ENCODE measurements around the gene MRPL20. TPM values are rescaled to one million over a fixed set of nuclear protein-coding genes. Genes with fewer than 3 reads are reported as not detected.
"Not testable (repeated sequence)": the region's sequence is repeated elsewhere in the genome, so short reads cannot be mapped to it uniquely, and the experiment has no call there.

MRPL20 gene
- polyA plus RNA-seq, 1 donor from 2014 or later = 204 TPM

GRCh38 chr1:1370771-1371300, 36.3 kb downstream of the MRPL20 start:
- Histone ChIP-seq H3K27me3 (ENCODE audit: insufficient read depth, low read depth, low read length) (no peaks in the 10 kb centered on the region), H3K9me2 (ENCODE audit: insufficient read depth, low read length) (no peaks in the 10 kb centered on the region), H3K9me3 (ENCODE audit: low read length) (no peaks in the 10 kb centered on the region), H3K4me2 (ENCODE audit: low read length) (no peak overlapping the region), H3K4me3 (ENCODE audit: low read length) (no peak overlapping the region), H2AFZ (ENCODE audit: low read depth, low read length) (no peak overlapping the region), H3F3A (ENCODE audit: insufficient read depth, low read length, poor library complexity, severe bottlenecking) (no peaks in the 10 kb centered on the region), H3K9ac (ENCODE audit: low read length) (no peak overlapping the region), H3K36me3 (ENCODE audit: insufficient read depth, low read length) (no peaks in the 10 kb centered on the region), H4K20me1 (ENCODE audit: insufficient read depth) (no peaks in the 10 kb centered on the region), H3K79me2 (replicated peaks; ENCODE audit: insufficient read depth, low read length) (no peaks in the 10 kb centered on the region), H3K27ac (ENCODE audit: low read length) (no peak overlapping the region)
- TF ChIP-seq SMC3 (conservative IDR thresholded peaks at IDR 0.05; ENCODE audit: poor library complexity) (no peak), MXI1 (conservative IDR thresholded peaks at IDR 0.05; ENCODE audit: poor library complexity, severe bottlenecking) (no peak)

DNA sequence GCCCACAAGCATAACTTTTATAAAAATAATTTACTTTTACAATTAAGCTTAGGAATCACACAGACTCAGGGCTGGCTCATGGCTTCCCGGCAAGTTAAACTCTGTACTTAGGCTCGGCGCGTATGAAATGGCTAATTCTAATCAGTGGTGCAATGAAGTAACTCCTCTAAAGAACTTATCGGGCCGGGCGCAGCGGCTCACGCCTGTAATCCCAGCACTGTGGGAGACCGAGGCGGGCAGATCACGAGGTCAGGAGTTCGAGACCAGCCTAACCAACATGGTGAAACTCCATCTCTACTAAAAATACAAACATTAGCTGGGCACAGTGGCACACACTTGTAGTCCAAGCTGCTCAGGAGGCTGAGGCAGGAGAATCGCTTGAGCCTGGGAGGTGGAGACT, 37.0 kb downstream of the MRPL20 start:
- H3K9ac ChIP-seq (ENCODE audit: low read length); H2AFZ ChIP-seq (ENCODE audit: low read depth, low read length); H3K4me2 ChIP-seq (ENCODE audit: low read length); H3K4me3 ChIP-seq (ENCODE audit: low read length); H3K9me2 ChIP-seq (ENCODE audit: insufficient read depth, low read length); H3F3A ChIP-seq (ENCODE audit: insufficient read depth, low read length, poor library complexity, severe bottlenecking); H3K27ac ChIP-seq (ENCODE audit: low read length); H3K36me3 ChIP-seq (ENCODE audit: insufficient read depth, low read length); H3K79me2 ChIP-seq (replicated peaks; ENCODE audit: insufficient read depth, low read length); H3K27me3 ChIP-seq (ENCODE audit: insufficient read depth, low read depth, low read length); H4K20me1 ChIP-seq (ENCODE audit: insufficient read depth); H3K9me3 ChIP-seq (ENCODE audit: low read length): not testable (repeated sequence)

GRCh38 chr1:1367315-1367714, 39.8 kb downstream of the MRPL20 start:
- Histone ChIP-seq H3K4me3 (ENCODE audit: low read length) (no peak overlapping the region), H4K20me1 (ENCODE audit: insufficient read depth) (no peaks in the 10 kb centered on the region), H3F3A (ENCODE audit: insufficient read depth, low read length, poor library complexity, severe bottlenecking) (no peaks in the 10 kb centered on the region), H3K9me3 (ENCODE audit: low read length) (no peaks in the 10 kb centered on the region), H3K27me3 (ENCODE audit: insufficient read depth, low read depth, low read length) (no peaks in the 10 kb centered on the region), H3K27ac (ENCODE audit: low read length) (no peak overlapping the region), H3K9ac (ENCODE audit: low read length) (no peak overlapping the region), H2AFZ (ENCODE audit: low read depth, low read length) (no peak overlapping the region), H3K79me2 (replicated peaks; ENCODE audit: insufficient read depth, low read length) (no peaks in the 10 kb centered on the region), H3K4me2 (ENCODE audit: low read length) (no peak overlapping the region), H3K36me3 (ENCODE audit: insufficient read depth, low read length) (no peaks in the 10 kb centered on the region), H3K9me2 (ENCODE audit: insufficient read depth, low read length) (no peaks in the 10 kb centered on the region)
- TF ChIP-seq EP300 (conservative IDR thresholded peaks at IDR 0.05; ENCODE audit: poor library complexity, severe bottlenecking) (no peak), TAF1 (IDR thresholded peaks at IDR 0.05; ENCODE audit: low read depth) (no peak), POLR2AphosphoS5 (IDR thresholded peaks at IDR 0.05) (no peak), MXI1 (conservative IDR thresholded peaks at IDR 0.05; ENCODE audit: poor library complexity, severe bottlenecking) (no peak), RAD21 (conservative IDR thresholded peaks at IDR 0.05) (no peak), EZH2 (IDR thresholded peaks at IDR 0.05; ENCODE audit: borderline replicate concordance, insufficient read depth, low read length, poor library complexity, severe bottlenecking) (no peak), SMC3 (conservative IDR thresholded peaks at IDR 0.05; ENCODE audit: poor library complexity) (no peak)
- TF ChIP-seq, protein P1, sequence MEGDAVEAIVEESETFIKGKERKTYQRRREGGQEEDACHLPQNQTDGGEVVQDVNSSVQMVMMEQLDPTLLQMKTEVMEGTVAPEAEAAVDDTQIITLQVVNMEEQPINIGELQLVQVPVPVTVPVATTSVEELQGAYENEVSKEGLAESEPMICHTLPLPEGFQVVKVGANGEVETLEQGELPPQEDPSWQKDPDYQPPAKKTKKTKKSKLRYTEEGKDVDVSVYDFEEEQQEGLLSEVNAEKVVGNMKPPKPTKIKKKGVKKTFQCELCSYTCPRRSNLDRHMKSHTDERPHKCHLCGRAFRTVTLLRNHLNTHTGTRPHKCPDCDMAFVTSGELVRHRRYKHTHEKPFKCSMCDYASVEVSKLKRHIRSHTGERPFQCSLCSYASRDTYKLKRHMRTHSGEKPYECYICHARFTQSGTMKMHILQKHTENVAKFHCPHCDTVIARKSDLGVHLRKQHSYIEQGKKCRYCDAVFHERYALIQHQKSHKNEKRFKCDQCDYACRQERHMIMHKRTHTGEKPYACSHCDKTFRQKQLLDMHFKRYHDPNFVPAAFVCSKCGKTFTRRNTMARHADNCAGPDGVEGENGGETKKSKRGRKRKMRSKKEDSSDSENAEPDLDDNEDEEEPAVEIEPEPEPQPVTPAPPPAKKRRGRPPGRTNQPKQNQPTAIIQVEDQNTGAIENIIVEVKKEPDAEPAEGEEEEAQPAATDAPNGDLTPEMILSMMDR (IDR thresholded peaks at IDR 0.05; ENCODE audit: poor library complexity, severe bottlenecking) = no peak
- TF ChIP-seq, protein P2, sequence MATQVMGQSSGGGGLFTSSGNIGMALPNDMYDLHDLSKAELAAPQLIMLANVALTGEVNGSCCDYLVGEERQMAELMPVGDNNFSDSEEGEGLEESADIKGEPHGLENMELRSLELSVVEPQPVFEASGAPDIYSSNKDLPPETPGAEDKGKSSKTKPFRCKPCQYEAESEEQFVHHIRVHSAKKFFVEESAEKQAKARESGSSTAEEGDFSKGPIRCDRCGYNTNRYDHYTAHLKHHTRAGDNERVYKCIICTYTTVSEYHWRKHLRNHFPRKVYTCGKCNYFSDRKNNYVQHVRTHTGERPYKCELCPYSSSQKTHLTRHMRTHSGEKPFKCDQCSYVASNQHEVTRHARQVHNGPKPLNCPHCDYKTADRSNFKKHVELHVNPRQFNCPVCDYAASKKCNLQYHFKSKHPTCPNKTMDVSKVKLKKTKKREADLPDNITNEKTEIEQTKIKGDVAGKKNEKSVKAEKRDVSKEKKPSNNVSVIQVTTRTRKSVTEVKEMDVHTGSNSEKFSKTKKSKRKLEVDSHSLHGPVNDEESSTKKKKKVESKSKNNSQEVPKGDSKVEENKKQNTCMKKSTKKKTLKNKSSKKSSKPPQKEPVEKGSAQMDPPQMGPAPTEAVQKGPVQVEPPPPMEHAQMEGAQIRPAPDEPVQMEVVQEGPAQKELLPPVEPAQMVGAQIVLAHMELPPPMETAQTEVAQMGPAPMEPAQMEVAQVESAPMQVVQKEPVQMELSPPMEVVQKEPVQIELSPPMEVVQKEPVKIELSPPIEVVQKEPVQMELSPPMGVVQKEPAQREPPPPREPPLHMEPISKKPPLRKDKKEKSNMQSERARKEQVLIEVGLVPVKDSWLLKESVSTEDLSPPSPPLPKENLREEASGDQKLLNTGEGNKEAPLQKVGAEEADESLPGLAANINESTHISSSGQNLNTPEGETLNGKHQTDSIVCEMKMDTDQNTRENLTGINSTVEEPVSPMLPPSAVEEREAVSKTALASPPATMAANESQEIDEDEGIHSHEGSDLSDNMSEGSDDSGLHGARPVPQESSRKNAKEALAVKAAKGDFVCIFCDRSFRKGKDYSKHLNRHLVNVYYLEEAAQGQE (IDR thresholded peaks at IDR 0.05; ENCODE audit: borderline replicate concordance) = no peak

All from neural cell (in vitro differentiated cells).